NCI-H2196 (cell line): ENCODE data around the gene CXCR1.
"Not testable (repeated sequence)": the region's sequence is repeated elsewhere in the genome, so short reads cannot be mapped to it uniquely, and the experiment has no call there.

Source experiments
- DNase-seq: peaks from one replicate; lab custom pipeline; 2025; ENCODE audit not compliant: unreplicated experiment; lab: John Stamatoyannopoulos, UW

Gene CXCR1

DNA sequence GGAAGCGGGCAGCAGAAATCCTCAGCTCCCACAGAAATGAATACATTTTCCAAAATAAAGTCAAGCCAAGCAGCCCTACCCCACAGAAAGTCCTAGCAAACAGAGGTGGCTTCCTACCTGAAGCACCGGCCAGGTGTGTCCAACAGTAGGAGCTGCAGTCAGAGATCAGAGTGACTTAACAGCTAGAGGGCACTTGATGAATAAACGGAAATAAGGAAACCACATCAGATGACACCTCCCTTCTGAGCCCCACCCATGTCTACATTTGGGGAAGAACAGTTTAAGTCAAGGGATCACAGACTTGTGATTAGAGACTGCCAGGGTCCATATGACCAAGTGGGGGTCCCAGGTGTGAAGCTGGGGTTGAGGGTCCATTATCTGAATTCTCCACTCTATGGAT, at the start of gene CXCR1:
CXCR1 (minus strand) TSS at position 172 of the 400 bp plus-strand sequence. CDS start 1,751 bp downstream, outside the sequence.
- DNase-seq = no peak

DNA sequence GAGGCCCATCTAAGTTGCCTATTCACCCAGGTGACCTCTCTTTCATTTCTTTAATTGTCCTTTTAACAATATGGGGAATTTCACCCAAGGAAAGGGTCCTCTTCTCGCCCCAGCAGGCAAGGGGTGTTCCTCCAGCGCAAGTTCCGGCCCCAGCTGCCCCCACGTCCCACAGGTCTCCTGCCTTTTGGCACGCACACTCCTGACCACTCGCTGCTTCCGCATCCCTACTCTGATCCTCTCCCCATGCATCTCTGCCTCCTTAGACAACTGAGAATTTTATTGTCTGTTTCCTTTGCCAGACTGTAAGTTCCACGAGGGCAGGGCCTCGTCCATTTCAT, 49.5 kb upstream of the CXCR1 start:
- DNase-seq = no peak

DNA sequence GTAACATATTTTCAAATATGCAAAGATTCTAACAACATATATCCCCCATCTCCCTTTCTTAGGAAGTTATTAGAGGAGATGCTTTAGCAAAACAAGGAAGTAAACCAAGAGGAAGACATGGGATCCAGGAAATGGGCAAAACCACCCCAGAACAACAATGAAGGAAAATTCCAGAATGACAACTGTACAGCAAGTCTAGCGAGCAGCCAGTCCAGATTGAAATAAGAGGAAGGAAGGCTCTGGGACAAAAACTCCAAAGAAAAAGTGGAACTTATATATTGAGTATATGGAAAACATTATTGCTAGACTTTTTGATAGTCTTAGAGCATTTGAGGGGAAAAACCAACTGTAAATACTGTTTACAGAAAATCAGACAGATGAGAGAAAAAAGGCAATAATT, 47.4 kb upstream of the CXCR1 start:
- DNase-seq = no peak

DNA sequence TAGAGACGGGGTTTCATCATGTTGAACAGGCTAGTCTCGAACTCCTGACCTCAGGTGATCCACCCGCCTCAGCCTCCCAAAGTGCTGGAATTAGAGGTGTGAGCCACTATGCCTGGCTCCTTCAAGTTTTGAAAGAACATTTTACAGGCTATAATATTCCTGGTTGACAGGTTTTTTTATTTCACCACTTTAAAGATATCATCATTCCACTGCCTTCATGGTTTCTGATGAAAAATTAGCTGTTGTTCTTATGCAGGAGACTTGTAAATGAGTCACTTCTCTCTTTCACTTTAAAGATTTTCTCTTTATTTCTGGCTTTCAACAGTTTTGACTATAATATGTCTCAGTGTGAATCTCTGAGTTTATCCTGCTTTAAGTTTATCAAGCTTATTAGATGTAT, 42.3 kb upstream of the CXCR1 start:
- DNase-seq = no peak

DNA sequence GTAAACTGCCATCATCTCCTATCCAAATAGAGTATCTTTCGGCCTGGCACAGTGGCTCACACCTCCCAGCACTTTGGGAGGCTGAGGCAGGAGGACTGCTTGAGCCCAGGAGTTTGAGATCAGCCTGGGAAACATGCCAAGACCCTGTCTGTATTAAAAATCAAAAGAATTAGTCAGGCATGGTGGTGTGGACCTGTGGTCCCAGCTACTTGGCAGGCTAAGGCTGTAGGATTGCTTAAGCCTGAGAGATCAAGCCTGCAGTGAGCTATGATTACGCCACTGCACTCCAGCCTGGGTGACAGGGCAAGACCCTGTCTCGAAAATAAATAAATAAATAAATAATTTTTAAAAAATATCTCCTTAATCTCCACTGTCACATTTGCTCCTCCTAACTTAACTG, 35.5 kb upstream of the CXCR1 start:
- no peak for DNase-seq

DNA sequence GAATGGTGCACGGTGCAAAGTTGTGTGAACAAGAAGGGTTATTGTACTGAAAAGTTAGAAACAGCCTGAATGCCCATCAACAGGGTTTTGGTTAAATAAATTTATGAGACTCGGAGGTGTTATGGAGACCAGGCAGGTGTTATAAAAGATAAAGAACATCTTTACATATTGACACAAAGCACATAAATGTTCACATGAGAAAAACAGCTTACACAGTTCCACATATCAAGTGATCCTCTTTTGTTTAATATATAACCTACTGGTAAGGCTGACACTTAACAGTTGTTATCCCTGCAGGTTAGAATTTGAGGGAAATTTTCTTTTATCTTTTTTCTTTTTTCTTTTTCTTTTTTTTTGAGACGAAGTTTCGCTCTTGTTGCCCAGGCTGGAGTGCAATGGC, 30.2 kb upstream of the CXCR1 start:
- no peak for DNase-seq

DNA sequence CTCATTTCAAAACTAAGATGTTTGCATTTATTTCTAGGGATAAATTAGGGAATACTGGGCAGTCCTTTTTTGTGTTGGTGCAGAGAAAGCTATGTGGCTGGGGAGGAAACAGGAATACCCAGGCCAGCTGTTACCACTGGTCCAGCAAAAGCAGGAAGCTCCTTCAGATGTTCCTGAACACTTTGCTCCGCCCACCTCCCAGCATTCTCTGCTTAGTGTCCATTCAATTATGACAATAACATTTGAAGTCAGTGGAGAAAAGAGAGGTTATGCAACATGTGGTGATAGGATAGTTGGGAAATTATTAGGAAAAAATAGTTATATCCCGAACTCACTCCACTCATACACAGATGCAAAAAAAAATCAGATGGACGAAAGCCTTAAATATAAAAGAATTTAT, 28.1 kb upstream of the CXCR1 start:
- no peak for DNase-seq

DNA sequence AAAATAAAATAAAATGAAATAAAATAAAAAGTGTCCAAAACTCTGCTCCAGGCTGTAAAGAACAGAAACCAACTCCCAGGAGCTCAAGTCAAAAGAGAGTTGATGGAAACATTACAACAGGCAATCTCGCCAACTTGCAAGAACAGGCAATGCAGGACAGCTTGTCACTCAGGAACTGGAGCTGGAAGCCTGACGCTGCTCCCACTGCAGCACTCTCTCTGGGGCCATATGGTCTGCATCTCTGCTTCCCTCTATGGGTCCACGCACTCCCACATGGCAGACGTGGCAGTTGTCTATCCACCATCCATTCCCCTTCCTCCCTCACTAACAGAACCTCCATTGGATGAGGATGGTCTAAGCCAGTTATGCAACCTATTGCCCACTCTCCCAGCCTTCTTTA, 26.9 kb upstream of the CXCR1 start:
- no peak for DNase-seq

DNA sequence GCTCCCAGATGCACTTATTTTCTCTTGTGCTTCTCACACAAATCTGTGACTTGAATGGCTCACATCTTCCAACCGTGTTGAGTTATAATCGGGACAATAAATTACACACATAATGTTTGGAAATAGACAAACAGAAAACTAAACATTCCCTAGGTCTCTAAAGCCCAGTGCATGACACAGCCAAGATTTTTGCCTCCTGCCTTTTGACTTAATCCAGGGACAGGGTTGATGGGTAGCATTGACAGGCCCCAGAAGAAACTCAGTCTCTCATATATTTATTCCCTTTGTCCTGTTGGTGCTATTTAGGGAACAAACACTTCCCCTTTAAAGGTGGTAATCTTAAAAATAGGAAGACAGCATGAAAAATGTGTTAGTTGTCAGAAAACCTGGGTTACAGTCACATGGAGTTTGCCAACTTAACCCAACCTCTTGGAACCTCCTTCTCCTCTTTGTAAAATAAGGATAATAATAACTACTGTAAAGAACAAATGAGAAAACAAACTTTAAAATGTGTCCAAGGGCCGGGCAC, 26.2 kb upstream of the CXCR1 start:
- no peak for DNase-seq

DNA sequence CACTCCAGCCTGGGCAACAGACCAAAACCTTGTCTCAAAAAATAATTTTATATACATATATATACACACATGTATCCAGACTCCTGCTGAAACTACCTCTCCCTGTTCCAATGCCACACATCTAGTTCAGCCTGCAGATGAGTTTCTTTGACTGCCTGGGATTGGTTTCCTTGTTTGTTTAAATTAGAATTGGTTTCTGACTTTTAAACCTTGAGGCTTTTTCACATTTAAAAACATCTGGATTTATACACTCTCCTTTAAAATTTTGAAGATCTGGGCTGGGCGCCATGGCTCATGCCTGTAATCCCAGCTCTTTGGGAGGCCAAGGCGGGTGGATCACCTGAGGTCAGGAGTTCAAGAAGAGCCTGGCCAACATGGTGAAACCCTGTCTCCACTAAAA, 21.8 kb upstream of the CXCR1 start:
- no peak for DNase-seq

DNA sequence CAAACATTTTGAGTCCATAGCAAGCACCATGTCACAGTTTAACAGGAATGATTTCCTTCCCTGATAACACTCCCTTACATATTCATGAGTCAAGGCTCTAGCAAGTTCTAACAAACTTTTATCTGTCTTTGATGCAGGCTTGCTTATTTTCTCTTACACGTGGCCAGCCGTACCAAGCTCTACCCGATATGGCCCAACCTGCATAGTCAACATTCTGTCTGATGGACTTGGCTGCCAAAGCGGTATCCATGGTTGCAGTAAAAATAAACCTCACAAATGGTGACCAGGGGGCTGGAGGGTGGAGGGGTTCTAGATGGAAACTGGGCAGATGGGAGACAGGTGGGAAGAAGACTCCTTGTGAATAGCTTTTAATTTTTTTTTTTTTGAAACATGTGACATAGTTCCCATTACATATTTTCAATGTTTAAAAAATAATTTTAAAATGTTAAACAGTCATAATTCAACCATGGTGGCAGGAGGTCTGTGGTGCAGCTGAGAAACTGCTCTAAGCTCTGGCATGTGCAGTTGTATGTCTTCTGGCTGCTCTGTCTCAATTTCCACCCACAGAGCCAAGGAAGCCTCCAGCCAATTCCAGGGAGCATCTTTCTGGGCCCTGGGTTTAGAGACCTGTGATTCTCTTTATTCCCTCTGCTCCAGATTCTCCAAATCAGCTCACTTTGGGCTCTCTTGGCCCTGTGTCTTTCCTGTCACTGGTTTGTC, 20.7 kb upstream of the CXCR1 start:
- no peak for DNase-seq

DNA sequence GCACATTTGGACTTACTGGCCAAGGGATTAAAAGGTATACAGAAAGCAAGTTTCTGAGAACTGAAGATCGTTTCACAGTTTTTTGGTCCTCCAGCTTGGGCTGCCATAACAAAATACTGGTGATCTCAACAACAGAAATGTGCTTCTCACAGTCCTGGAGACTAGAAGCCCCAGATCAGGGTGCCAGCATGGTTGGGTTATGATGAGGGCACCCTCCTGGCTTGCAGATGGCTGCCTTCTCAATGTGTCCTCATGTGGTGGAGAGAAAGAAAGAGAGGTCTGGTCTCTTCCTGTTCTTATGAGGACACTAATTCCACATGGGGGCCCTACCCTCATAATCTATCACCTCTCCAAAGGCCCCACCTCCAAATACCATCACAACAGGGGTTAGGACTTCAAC, 20.1 kb upstream of the CXCR1 start:
- no peak for DNase-seq

DNA sequence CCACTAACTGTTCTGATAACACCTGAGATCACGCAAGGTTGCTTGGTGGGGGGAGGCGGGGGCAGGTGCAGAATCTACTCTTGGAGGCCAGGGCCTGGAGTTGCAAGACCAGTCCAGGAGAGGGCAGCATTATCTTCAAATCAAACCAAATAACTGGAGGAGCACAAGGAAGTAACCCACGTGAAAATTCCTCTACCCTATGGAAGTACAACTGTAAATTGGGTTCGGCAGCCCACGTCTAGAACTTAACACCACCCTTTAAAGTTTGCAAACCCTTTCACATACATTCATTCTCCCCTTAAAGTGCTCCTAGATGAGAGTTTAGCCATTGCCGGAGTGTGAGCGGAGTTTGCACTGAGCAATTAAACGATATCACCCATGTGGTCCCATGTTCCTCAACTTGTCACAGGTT, 19.6 kb upstream of the CXCR1 start:
- peak; percentile 57 for DNase-seq

DNA sequence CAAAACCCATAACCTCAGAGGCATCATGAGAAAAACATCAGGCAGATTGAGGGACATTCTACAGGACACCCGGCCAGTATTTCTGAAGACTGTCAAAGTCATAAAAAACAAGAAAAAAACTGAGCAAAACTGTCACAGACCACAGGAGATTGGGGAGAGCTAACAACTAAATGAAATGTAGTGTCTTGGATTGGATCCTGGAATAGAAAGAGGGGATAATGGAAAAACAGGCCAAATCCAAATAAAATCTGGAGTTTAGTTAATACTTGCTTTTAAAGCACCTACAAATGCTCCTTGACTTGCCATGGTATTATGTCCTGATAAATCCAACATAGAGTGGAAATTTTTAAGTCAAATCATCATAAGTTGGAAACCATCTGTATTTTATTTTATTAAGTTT, 17.6 kb upstream of the CXCR1 start:
- no peak for DNase-seq

DNA sequence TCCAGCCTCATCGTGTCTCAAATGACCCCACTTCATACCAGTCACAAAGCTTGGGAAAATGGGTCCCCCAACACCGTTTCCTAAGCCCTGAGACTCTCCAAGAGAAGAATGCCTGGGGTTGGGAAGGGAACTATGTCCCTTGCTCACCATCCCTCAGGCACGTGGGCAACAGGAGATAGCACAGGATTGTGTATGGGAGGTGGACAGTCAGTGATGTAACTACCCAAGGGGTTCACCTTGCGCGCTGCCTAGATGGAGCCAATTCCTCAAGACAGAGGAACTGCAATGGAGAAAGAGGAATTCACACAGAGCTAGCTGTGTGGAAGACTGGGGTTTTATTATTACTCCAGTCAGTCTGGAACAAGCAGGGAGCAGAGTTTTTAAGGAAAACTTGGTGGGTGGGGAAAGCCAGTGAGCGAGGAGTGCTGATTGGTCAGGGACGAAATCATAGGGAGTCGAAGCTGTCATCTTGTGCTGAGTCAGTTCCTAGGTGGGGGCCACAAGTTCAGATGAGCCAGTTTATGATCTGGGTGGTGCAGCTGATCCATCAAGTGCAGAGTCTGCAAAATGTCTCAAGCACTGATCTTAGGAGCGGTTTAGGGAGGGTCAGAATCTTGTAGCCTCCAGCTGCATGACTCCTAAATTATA, 13.8 kb upstream of the CXCR1 start:
- no peak for DNase-seq

DNA sequence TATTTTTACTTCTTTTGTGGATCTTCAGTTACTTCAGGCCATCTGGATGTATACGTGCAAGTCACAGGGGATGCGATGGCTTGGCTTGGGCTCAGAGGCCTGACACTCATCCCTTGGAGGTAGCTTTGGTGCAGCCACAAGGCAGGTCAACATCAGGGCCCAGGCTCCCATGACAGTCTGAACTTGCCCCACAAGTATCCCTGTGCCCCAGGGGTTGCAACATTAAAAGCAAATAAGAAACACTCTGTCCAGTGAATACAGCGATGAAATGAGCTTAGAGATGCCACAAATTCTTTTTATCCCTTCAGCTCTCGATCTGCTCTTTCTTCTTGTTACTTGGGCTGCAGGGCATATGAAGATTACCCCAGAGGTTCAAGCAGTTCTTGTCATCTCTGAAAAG, 13.0 kb upstream of the CXCR1 start:
- no peak for DNase-seq

DNA sequence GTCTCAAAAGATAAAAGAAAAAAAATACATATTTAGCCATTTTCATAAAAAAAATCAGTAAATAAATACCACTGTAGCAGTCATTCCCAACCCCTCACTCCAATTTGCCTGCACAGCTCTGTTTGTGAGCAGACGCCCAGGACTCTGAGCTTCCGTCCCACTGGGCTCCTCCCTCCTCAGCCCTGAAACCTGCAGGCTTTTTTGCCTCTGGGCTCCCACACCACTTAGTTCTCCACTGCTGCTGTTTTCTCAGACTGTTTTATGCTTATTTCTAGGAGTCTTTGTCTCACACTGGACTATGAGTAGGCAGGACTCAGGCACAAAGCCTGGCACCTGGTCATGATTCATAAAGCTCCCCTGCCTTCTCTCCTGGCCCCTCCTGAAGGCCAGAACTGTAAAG, 6.1 kb upstream of the CXCR1 start:
- no peak for DNase-seq

DNA sequence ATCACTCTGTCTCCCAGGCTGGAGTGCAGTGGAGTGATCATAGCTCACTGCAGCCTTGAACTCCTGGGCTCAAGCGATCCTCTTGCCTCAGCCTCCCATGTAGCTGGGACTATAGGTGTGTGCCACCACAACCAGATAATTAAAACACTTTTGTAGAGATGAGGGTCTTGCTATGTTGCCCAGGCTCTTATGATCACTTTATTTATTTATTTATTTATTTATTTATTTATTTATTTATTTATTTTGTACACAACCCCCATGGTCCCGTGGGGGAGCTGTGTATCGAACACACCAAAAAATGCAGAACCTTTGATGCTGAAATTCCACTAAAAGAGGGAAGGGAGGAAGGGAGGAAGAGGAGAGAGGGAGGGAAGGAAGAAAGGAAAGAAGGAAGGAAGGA, 5.0 kb upstream of the CXCR1 start:
- not testable (repeated sequence) for DNase-seq

DNA sequence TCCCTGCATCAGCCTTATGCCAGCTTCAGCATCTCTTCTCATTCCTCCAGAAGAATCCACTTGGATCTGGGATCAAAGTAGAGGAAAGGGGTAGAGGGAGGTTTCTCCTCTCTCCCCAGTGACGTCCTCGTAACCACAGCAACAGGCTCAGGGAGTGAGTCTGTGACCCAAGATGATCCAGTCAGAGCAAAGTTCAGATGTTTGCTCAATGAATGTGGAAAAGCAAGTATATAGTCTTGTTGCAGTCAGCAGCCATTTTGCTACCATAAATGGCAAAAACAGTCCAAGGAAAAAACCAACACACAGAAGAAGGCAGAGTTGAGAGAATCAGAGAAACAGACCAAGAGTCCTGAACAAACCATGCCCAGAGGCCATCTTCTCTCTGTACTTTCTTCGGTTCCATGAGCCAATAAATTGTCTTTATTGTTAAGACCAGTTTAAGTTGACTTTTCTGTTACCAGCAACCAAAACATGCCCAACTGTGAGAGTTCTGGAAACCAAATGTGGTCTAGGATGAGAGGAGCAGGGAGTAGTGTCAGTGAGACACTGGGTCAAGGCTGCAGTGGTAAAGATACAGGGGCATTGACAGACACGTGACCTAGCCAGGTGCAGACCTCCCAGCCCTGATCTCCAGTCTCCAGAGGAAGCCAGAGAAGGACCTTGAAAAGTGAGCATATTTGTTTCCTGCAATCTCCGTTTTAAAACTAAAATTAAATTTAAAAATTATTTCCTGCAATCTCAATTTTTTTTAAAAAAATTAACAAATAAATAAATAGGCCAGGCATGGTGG, 3.2 kb upstream of the CXCR1 start:
- no peak for DNase-seq

DNA sequence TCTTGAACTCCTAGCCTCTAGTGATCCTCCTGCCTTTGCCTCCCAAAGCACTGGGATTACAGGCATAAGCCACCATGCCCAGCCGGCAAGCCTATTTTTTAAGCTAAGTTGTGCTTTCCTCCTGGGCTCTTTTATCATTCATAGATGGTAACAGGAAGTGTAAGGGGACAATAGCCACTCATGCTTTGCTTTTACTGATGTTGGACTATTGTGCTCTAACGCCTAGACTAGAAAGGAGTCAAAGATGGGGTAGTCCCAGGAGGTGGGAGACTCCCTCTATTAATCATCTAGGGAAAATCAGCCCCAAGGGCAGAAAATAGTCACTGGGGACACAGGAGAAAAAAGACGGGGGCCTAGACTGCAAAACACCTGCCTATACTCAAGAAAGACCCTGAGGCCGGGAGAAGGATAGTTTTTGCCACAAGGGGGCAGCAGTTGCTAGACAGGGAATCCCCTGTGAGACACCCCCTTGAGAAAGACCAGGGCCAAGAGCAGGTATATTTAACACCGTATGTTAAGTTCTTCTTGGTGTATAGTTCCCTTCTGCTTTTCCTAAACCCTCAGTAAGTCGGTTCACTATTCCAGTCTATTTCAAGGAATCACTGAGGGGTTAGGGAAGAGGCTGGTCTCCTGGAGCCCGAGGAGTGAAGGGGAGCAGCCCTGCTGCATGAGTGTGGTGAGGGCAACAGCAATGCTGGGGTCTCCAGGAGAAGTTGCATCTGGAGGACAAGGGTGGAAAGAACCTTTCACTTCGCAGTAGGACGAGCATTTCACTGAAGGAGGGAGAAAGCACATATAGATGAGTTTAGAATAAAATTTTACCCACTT, 2.1 kb upstream of the CXCR1 start:
- DNase-seq = peak; percentile 27

DNA sequence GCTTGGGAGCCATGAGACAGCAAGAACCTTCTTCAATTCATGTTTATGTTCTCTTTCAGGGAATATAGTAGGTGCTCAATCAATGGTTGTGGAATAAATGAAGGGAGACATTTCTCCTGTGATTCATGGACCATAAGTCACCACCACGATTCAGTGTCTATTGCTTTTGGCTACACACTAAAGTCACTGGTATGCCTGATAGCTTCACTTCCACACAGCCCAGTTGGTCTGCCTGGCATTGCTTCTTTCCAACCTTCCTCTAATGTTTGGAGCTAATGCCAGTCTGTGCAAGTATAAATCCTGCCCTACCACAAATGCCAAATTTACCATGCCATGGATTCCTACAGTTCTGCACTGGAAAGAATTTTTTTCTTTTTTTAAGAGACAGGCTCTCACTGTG, 1.3 kb upstream of the CXCR1 start:
- DNase-seq = no peak
